Measurements from ENCODE around the gene DNAH3.

- no peak for TF ChIP-seq CTCF (IDR thresholded peaks at IDR 0.05)
- TF ChIP-seq POLR2A (IDR thresholded peaks at IDR 0.05), result no peak
Observed at GRCh38 chr16:20952139-20952920, 198.3 kb downstream of the DNAH3 start.
